ENCODE data around the gene INO80C.

INO80C gene

GRCh38 chr18:35430721-35431373, 66.9 kb downstream of the INO80C start:
- DNase-seq (ENCODE audit: low spot score): no peak

DNA sequence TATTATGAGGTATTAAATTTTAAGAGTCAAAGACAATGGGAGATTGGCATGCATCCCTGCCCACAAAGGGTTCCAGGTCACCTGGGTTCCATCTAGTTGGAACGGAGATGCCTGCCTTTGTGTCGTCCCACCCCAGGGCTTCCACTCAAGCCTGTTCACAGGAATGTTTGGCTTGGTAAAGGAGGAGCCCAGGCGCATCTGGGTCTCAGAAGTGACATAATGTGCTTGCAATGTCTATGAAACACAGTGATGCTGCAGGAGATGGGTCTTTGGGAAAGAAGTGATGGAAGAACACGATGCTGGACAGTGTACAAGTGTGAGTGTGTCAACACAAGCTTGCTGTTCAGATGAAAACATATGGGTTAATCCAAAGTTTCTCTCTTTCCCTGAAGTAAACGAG, 71.0 kb downstream of the INO80C start:
- no peak for DNase-seq (ENCODE audit: low spot score)

DNA sequence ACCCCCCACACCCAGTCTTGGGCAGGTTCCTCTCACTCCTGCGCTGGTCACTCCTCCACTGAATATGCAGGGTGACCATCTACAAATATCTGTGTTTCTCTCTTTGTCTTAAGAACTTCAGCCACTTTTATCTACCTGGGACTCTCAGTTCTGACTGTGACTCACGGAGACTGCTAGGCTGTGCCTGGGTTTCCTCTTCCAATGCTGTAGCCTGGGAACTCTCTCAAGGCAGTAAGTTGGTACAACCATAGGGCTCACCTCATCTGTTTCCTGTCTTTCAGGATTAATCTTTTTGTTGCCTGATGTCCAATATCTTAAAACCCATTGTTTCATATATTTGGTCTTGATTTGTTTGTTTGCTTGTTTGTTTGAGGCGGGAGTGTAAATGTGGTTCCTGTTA, 73.4 kb downstream of the INO80C start:
- DNase-seq (ENCODE audit: low spot score): no peak

DNA sequence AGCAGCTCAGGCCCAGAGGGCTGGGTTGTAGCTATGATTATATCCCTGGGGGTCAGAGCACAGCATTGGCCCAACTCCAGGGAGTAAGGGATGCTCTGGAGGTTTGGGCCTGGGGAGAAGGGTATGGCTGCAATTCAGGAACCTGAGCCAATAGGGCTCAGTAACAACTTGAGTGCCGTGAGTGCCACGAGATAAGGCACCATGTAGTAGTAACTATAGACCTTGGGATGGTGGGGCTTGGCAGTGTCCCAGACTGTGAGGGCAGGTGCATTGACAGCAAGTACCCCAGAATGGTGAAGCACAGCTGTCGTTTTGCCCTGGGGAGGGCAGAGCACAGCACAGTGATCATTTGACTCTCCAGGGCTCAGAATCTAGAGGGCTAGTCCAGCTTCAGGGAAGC, 75.5 kb downstream of the INO80C start:
- DNase-seq (ENCODE audit: low spot score): no peak

DNA sequence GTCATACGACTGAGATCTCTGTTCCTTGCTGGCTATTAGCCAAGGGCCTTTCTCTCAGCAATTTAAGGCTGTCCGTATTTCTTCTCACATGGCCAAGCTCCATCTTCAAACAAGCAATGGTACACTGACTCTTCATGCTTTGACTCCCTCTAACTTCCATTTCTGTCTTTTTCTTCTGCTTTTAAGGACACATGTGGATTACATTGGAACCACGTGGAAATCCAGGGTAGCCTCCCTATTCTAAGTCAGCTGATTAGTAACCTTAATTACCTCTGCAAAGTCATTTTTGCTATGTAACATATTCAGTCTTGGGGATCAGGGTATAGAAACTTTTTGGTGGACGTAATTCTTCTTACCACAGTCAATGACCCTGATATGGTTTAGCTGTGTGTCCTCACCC, 79.2 kb downstream of the INO80C start:
- DNase-seq (ENCODE audit: low spot score): no peak
